Measurements from ENCODE around the gene AHDC1.

GRCh38 chr1:27561124-27561899 is 42.6 kb downstream of the AHDC1 start:
- TF ChIP-seq REST (IDR thresholded peaks at IDR 0.05; ENCODE audit: low read depth) = no peak
- no peak for TF ChIP-seq EP300 (IDR thresholded peaks at IDR 0.05; ENCODE audit: borderline replicate concordance)

Data from Ishikawa (cell line).